T-helper 9 cell (primary cell): Measurements from ENCODE around the gene S100A1.
"Not testable (repeated sequence)": the region's sequence is repeated elsewhere in the genome, so short reads cannot be mapped to it uniquely, and the experiment has no call there.

Experiments
- DNase-seq: peaks from one replicate; pipeline ENCODE4 v3.0.0-alpha.2; 2020
- total RNA-seq, 2 donors: gene quantifications; one replicate each; lab custom pipeline; 2026; lab: John Stamatoyannopoulos, UW

S100A1 gene
- 0 reads per million in 2 donors for total RNA-seq

DNA sequence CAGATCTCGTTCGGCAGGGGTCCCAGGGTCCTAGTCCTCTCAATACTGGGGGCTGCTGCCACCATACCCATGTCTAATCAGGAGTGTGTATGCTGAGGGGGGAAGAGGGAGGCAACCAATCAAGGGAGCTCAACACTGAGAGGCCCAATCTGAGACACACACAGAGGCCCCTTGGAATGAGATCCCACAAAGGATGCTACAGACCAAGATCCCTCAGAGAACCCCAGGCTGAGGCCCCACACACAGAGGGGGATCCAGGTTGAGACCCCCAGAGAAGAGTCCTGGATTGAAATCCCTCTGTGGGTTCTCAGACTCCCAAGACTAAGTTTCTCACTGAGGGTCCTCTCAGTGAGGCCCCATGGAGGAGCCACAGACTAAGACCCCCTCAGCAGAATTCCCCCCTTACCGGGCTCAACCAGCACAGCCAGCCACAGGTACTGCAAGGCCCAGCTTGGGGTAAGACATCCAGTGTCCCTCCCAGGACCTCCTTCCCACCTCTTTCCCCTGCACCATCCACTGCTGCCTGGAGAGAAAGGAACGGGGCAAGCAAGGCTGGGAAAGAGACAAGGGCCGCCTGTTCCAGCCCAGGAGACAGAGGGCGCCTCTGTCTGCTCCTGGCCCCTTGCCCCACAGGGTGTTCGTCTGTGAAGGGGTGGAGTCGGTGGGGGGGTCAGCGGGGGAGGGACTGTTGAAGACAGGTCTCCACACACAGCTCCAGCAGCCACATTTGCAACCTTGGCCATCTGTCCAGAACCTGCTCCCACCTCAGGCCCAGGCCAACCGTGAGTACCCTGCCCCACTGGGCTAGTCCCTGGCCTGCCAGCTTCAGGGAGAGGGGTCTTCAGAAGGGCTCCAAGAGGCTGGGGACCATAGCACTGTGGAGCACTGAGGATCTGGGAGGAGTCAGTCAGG lies at the start of gene S100A1:
TSS of gene S100A1 (plus strand) at position 720 of the 912 bp plus-strand sequence. CDS start 2,088 bp downstream, outside the sequence.
- no peak for DNase-seq

DNA sequence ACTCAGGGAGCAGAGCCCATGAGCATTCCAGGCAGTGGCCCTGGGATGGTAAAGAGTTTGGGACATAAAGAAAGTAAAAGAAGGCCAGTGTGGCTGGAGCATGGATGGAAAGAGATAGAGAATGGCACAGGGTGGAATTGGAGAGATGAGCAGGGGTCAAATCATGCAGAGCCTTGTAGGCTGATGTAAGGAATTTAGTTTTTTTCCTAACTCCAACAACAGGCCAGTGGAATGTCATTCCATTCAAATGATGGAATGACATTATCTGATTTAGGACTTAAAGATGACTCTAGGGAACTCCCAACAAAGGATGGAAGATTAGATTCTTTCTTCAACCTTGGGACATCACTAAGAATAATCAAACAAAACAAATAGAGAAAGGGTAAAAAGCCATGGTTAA lies 49.7 kb upstream of the S100A1 start:
- no peak for DNase-seq

DNA sequence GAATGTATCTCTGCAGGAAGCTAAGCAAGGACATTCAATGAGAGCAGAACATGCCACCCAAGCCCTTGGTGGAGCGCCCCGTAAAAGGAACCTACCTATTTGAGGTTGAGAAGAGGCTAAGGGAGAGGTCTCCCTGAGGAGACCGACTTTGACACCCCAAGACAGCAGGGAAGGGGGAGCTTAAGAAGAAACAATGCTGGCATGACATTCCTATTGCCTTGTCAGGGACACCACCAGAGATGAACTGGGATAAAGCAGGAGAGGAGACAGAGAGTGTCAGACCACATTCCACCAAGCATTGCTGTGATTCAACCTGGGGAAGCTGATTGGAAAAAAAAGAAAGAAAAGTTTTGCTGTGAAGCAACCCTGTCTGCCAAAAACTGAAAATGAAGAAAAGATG lies 49.3 kb upstream of the S100A1 start:
- no peak for DNase-seq

DNA sequence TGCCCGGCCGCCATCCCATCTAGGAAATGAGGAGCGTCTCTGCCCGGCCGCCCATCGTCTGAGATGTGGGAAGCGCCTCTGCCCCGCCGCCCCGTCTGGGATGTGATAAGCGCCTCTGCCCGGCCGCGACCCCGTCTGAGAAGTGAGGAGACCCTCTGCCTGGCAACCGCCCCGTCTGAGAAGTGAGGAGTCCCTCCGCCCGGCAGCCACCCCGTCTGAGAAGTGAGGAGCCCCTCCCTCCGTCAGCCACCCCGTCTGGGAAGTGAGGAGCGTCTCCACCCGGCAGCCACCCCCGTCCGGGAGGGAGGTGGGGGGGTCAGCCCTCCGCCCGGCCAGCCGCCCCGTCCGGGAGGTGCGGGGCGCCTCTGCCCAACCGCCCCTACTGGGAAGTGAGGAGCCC lies 45.4 kb upstream of the S100A1 start:
- DNase-seq: not testable (repeated sequence)

DNA sequence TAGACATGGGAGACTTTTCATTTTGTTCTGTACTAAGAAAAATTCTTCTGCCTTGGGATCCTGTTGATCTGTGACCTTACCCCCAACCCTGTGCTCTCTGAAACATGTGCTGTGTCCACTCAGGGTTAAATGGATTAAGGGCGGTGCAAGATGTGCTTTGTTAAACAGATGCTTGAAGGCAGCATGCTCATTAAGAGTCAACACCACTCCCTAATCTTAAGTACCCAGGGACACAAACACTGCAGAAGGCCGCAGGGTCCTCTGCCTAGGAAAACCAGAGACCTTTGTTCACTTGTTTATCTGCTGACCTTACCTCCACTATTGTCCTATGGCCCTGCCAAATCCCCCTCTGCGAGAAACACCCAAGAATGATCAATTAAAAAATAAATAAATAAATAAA lies 44.7 kb upstream of the S100A1 start:
- not testable (repeated sequence) for DNase-seq

DNA sequence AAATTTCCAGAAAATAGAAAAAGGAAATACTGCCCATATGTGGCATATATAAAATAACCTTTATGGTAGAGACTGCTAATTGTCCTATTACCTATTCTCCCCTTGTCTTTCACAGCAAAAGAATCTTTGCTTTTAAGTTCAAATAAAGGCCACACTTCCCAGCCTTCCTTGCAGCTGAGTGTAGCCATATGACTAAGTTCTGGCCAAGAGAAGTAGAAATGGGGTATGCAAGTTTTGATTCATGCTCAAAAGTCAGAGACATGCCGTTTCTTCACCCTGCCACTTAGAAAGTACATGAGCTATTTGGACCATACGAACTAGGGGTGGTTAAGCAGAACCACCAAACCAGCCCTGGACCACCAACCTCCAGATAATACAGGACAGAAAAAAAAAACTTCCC lies 44.3 kb upstream of the S100A1 start:
- DNase-seq: no peak

DNA sequence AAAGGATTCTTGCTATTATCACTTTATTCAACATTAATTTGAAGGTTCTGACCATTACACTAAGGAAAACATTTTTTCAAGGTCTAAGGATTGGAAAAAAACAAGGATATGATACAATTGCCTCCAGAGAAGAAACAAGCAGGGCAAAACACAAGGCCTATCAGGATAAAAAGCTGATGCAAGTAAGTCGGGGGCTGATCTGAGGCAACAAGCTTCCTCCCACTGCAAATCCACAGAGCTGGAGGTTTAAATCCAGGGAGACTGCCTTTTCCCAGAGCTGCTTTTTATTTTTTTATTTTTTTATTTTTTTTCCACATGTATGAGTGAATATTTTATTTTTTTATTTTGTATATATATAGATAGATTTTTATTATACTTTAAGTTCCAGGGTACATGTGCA lies 43.2 kb upstream of the S100A1 start:
- no peak for DNase-seq

DNA sequence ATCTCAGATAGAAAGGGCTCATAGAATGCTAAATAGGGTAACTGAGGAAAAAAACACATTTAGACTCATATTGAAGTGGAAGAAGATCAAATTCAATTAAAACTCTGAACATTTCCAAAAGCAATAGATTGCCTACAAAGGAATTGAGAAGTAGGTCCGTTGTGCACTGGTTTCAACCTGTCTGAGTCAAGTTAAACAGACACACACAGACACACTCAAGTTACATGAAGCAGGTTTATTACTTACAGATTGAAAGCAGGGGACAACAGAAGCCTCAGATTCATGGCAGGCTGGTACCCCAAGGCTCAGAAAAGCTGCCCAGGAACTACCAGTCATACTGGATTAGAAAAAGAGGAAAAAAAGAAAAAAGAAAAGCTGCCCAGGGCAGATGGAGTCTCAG lies 41.9 kb upstream of the S100A1 start:
- no peak for DNase-seq

DNA sequence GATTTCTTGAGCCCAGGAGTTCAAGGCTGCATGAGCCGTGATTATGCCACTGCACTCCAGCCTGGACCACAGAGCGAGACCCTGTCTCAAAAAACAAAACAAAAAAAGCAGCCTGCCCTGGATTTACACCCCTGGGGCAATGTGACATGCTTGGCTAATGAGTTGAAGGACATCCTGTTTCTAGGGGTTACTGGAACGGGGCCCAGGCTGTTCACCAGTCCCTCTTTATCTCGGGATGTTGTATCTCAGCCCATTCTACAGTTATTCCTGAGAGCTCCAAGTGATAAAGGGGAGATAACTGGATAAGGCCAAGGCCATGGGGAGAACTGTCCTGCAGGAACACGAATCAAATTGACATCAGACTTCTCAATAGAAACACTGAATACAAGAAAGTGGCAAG lies 40.9 kb upstream of the S100A1 start:
- no peak for DNase-seq

DNA sequence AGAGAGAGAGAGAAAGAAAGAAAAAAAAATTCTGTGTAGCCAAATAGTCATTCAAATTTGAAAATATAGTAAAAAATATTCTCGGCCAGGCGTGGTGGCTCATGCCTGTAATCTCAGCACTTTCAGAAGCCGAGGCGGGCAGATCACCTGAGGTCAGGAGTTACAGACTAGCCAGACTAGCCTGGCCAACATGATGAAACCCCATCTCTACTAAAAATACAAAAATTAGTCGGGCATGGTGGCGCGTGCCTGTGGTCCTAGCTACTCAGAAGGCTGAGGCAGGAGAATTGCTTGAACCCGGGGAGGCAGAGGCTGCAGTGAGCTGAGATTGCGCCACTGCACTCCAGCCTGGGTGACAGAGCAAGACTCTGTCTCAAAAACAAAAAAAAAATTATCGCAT lies 40.2 kb upstream of the S100A1 start:
- DNase-seq: not testable (repeated sequence)

DNA sequence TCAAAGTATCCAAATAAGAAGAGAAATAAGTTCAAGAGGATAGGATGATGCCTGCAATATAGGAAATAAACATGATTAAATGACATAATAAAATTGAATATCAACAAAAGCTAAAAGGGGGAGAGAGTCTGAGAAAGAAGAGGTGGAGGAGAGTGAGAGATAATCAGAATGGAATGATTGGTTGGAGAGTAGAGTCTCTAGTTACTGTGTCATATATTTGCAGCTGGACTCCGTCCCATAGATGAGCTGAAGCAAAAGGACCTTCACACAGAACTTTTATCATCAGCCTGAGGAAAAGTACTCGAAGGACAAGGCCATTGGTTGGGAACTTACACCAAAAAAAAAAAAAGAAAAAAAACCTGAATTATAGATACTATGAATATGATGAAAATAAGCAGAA lies 39.8 kb upstream of the S100A1 start:
- DNase-seq: no peak

DNA sequence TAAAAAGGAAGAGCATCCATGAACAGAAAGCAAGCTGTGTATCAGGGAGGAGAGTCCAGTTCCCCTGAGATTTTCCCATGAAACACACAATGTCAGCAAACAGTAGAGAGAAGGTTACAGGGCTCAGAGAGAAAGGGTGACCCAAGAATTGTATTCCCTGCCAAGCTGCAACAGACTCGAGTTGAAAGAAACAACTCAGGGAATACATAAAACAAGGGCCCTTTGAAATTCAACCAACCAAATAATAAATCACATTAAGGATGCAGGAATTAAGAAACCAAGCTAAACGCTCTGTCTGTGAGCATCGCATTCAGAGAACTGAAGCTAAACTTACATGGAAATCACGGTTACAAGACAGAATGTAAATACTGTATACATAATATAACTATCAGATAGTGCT lies 35.5 kb upstream of the S100A1 start:
- no peak for DNase-seq

DNA sequence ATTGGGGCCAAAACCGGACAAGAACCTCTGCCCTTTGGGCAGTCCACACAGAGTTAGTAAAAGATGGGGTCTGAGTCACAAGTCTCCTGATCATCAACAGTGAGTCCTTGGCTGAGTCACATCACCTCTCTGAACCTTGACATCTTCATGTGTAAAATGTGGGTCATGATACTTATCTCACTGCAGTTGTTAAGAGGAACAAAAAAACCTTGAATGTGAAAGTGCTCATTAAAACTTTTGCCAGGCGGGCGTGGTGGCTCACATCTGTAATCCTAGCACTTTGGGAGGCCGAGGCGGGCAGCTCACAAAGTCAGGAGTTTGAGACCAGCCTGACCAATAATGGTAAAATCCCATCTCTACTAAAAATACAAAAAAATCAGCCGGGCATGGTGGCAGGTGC lies 31.0 kb upstream of the S100A1 start:
- DNase-seq: no peak

DNA sequence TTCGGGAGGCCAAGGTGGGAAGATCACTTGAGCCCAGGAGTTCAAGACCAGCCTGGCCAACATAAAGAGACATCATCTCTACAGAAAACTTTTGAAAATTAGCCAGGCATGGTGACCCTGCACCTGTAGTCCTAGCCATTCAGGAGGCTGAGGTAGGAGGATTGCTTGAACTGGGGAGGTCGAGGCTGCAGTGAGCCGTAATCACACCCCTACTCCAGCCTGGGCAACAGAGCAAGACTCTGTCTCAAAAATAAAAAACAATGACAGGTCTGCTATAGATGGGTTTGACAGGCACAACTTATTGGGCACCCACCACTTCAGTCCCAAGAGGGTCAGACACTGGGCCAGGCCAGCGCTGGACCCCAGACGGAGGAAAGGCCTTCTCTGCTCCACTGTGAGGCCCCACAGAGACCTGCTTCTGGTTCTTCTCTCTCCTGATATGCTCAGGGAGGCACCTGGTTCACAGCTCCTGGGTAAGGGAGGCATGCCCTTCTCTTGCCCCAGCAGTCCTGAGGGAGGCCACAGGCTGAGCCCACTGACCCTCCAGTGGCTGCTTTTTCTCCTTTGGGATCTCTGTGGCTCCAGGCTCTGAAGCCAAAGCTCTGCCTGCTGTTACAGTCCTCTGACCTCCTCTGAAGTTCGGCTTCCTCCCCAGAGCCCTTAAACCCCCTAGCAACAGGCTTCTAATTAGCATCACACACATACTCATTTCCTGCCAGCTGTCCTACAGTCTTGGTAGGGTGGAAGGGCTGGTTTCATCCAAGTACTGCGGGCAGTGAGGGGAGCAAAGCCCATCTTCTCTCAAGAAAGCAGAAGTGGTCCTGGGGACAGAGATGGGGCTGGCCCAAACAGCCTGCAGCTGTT lies 29.7 kb upstream of the S100A1 start:
- no peak for DNase-seq

DNA sequence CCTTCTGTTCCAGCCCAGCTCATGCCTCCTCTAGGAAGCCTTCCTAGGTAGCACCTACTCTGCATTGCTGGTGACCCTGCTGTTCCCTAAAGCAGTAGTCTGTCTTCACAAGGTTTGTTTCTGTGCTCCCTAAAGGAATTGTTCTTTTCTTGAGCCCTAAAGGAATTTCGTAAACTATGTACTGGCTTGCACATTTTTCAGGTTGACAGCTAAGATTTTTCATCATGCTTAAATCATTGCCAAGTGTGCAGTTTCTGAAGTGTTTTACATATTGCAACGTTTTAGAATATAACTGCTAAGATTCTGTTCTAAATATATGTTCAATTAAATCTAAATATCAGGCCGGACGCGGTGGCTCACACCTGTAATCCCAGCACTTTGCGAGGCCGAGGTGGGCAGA lies 28.4 kb upstream of the S100A1 start:
- no peak for DNase-seq

DNA sequence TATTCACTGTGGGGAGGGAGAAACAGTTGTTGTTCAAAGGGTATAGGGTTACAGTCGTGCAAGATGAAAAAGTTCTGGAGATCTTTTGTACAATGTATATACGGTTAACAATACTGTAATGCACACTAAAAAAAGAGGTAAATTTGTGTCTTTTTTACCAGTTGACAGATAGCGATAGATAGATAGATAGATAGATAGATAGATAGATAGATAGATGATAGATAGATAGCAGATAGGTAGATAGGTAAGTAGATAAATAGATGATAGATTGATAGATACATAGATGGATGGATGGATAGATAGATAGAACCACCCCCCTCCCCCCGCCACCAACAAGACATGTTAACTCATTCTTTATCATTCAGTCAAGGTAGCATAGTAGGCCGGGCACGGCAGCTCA lies 25.5 kb upstream of the S100A1 start:
- no peak for DNase-seq

DNA sequence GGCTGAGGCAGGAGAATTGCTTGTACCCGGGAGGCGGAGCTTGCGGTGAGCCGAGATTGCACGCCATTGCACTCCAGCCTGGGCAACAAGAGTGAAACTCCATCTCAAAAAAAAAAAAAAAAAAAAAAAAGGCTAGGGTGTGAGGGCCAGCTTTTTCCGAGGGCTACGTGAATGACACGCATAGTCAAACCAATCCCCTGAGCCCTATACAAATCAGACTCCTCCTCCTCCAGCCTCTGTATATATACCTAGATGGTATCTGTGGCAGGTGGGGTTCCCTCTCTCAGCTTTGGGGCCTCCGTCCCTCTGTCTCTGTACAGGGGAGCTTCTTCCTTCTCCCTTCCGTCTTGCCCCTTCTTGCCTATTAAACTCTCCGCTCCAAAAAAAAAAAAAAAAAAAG lies 22.0 kb upstream of the S100A1 start:
- DNase-seq: no peak

DNA sequence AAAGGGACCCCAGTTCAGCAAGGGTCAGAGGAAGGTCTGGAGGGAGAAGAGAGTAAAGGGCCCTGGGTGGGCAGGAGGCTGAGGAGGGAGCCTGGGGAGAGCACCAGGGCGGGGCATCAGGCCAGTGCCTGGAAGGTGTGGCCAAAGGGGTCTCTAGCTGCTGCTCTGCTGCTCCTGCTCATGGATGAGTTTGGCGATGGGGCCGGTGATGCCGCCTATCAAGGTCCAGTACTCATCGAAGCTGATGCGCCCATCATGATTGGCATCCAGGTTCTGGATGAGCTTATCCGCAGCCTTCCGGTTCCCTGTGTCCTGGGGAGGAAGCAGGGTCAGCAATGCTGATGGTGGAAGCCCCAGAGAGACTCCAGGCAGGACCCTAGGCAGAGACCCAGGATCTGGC lies 20.9 kb upstream of the S100A1 start:
- no peak for DNase-seq

DNA sequence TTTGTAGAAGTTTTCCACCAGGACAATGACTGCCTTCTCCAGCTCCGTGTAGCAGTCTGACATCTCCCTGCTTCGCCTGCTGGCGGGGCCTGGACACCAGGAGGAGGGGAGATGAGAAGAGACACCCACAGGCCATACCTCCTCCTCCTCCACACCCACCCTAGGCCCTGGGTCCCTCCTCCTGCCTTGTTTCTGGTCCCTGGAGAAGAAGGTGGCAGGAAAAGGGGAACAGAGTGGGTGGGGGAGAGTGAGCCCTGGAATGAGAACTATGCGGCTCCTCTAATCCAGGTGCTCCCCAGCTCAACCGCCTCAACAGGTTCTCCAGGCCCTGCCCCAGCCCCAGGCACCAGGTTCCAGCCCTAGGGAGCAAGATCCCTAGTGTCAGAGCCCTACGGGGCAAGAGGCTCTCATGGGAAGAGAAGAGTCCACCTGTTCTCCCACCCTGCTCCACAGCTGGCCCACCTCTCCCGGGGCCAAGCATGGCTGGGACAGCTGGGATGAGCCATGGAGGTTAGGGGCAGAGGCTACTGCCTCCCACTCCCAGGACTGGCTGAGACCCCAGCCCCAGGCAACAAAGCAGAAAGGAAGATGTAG lies 20.0 kb upstream of the S100A1 start:
- DNase-seq: no peak

DNA sequence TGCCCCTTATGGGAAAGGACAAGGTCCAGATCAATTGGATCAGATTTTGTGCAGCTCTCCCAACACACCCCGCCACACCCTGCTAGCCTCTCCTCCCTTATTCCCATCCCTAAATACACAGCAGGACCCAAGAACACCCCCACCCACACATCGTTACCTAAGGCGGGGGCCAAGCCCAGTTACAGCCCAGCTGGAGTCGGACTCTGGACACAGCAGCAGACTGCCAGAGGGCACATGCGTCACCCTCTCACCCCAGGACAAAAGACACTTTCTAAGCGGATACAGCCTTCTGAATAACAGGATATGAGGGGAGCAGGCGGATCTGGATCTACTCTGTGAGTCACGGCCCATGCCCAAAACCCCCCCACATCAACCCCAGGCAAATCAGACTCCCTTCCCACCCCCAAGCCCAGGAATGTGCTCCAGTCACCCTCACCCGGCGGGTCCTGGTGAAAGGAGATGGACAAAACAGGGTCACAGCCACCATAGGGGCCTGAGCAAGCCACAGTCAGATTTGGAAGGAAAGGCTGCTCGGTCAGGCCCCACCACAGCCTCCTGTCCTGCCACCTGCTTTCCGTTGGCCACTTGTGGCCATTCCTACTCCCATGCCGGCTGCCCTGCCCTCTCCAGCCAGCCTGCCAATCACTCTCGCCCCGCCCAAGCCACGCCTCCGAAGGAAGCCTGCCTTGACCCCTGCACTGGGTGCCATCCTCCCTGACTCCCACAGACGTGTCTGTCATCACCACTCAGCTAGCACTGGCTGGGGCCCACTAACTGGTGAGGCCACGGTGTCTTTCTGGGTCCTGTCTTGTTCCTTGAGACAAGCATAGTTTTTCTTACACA lies 19.3 kb upstream of the S100A1 start:
- no peak for DNase-seq

DNA sequence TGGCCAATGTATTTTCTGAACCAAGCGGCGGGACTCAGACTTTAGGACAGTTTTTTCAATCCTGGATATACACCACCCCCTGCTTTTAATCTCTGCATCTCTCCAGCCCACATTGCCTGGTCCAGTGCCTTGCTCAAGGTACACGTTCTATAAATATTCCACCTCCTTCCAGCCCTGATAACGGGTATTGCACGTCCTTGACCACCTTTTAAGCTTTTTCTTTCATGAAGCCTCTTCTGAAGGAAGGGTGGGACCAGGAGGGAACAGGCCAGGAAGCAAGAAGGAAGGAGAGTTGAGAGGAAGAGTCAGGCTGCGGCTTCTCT lies 18.7 kb upstream of the S100A1 start:
- DNase-seq: no peak

DNA sequence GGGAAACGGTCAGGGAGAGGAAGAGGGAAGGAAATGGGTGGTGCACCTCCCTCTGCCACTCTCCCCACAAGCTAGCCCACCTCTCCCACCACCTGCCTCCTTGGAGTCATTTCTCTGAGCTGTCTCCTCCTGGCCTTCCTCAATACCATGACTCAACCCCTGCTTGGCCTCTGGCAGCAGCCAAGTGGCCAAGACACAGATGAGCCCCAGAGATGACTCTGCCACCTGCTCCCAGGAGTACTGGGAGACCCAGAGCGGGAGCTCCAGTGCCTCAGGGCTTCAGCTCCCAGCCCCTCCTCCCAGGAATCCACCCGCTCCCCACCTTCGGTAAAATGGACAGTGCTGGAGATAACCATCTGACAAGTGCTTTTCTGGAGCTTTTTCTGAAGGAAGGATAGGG lies 17.9 kb upstream of the S100A1 start:
- no peak for DNase-seq
